Ureter (tissue), 1 donor: ENCODE data around the gene LARP7. TPM values are rescaled to one million over a fixed set of nuclear protein-coding genes. Genes with fewer than 3 reads are reported as not detected.
"Not testable (repeated sequence)": the region's sequence is repeated elsewhere in the genome, so short reads cannot be mapped to it uniquely, and the experiment has no call there.

Experiments used
- DNase-seq: peaks from one replicate; pipeline ENCODE4 v3.0.0-alpha.2; 2020; ENCODE audit warnings: low spot score
- total RNA-seq: library from RNA; stranded (reverse); gene quantifications from one replicate; pipeline ENCODE4 v1.2.4, GENCODE V29; 2023
- donor health status: DM: yes; HTN: yes; CAD: no.

Gene LARP7
- total RNA-seq, 1 donor from 2014 or later = 43.4 TPM

- no peak for DNase-seq
Measured at GRCh38 chr4:112650332-112650731, 13.4 kb downstream of the LARP7 start.

GRCh38 chr4:112651641-112652040 is 14.7 kb downstream of the LARP7 start:
- DNase-seq = no peak

GRCh38 chr4:112652216-112652615 is 15.3 kb downstream of the LARP7 start:
- no peak for DNase-seq

- no peak for DNase-seq
Measured at GRCh38 chr4:112655270-112655669, 18.3 kb downstream of the LARP7 start.

GRCh38 chr4:112656115-112656514 is 19.2 kb downstream of the LARP7 start:
- not testable (repeated sequence) for DNase-seq

- no peak for DNase-seq
Measured at GRCh38 chr4:112664611-112665010, 27.7 kb downstream of the LARP7 start.

- DNase-seq = no peak
Measured at GRCh38 chr4:112668131-112668530, 31.2 kb downstream of the LARP7 start.

- no peak for DNase-seq
Measured at GRCh38 chr4:112673076-112673475, 36.1 kb downstream of the LARP7 start.

- no peak for DNase-seq
Measured at GRCh38 chr4:112673686-112674085, 36.7 kb downstream of the LARP7 start.

GRCh38 chr4:112674376-112674775 is 37.4 kb downstream of the LARP7 start:
- no peak for DNase-seq

GRCh38 chr4:112677519-112678091 is 40.7 kb downstream of the LARP7 start:
- no peak for DNase-seq

- DNase-seq = no peak
Measured at GRCh38 chr4:112680996-112681395, 44.1 kb downstream of the LARP7 start.

GRCh38 chr4:112693507-112693906 is 56.6 kb downstream of the LARP7 start:
- no peak for DNase-seq

GRCh38 chr4:112700679-112701078 is 63.7 kb downstream of the LARP7 start:
- DNase-seq = no peak

GRCh38 chr4:112702892-112703291 is 65.9 kb downstream of the LARP7 start:
- no peak for DNase-seq

GRCh38 chr4:112704322-112704721 is 67.4 kb downstream of the LARP7 start:
- DNase-seq = no peak

GRCh38 chr4:112704991-112705845 is 68.3 kb downstream of the LARP7 start:
- DNase-seq = no peak

GRCh38 chr4:112705891-112706839 is 69.2 kb downstream of the LARP7 start:
- DNase-seq = not testable (repeated sequence)

- no peak for DNase-seq
Measured at GRCh38 chr4:112706840-112707207, 69.9 kb downstream of the LARP7 start.
